Erythroblast (primary cell): ENCODE data around the gene MIEF1.

Source experiments
- GATA1 ChIP-seq: IDR thresholded peaks from 2 replicates; pipeline ENCODE4 v1.6.1; 2011; ENCODE audit warnings: low read depth, mild to moderate bottlenecking, control low read depth, low read length, moderate library complexity
- POLR2A ChIP-seq: IDR thresholded peaks from 2 replicates; pipeline ENCODE4 v1.6.1; 2011; ENCODE audit warnings: mild to moderate bottlenecking, low read length

GRCh38 chr22:39492186-39492585 is 9.9 kb upstream of the MIEF1 start:
- no peak for TF ChIP-seq POLR2A
- no peak for TF ChIP-seq GATA1
